Posterior vena cava (tissue), 2 donors: ENCODE data around the gene HOXC5. TPM values are rescaled to one million over a fixed set of nuclear protein-coding genes. Genes with fewer than 3 reads are reported as not detected.

ENCODE experiments used
- DNase-seq: peaks from one replicate; pipeline ENCODE4 v3.0.0-alpha.2; 2020; ENCODE audit warnings: low spot score
- intact Hi-C, 2 donors: fragments of 100-400 bp; cut with DNase I; formaldehyde crosslinking; loops; one replicate each; pipeline versions ENCODE4 v1.14.1 to v1.14.2; 2022 to 2023
- long read RNA-seq, 2 donors: library from polyadenylated mRNA; unstranded; transcript quantifications; one replicate each; pipeline ENCODE4 v2.0.0, GENCODE V29; 2020 to 2021
- total RNA-seq, 2 donors: library from RNA; stranded (reverse); fragmentation: NEBNext Ultra II Directional; extraction: Animal tissue kit (Norgen Biotek cat#: 25700); gene quantifications; one replicate each; pipeline ENCODE4 v1.2.1, GENCODE V29; 2021
- donor health status: DM: yes; HTN: yes; CAD: no.
- donor health status: DM: yes; HTN: yes; CAD: no.

HOXC5 gene
- 1 to 10 TPM; 2.9 to 5.6 TPM for total RNA-seq
- long read RNA-seq, donor 1: 0 reads
- long read RNA-seq, donor 2, partial matches to known transcripts: 0 of 3 reads
- long read RNA-seq, donor 2, other reads (novel, unspliced or antisense): 0 of 3 reads

DNA sequence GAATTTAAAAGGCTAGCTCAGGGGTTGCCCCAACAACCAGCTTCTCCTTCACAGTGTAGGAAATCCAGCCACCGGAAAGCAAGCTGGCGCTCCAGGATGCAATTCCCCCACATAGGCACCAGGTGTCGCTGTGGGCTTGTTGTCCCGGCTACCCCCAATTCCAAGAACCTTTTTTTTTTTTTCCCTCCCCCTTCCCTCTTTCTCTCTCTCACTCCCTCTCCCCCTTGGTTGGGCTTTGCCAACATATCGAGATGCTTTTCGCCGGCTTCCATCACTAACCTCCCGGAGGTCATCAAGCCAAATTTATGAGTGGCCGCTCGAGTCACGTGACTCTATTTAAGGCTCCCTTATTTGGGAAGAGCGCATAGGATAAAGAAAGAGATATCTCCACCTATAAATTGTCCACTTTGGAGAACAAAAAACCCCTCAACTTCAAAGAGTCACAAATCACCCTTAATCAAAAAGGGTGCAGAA lies at the start of gene HOXC5:
TSS of gene HOXC5 (plus strand) at position 424 of the 474 bp plus-strand sequence. CDS start 73 bp downstream, outside the sequence.
- intact Hi-C loops: loop anchor here (5.0 kb wide), 3 partner anchors 100 to 160 kb away; no protein-coding TSS in a partner anchor
- DNase-seq: peak; percentile 93

DNA sequence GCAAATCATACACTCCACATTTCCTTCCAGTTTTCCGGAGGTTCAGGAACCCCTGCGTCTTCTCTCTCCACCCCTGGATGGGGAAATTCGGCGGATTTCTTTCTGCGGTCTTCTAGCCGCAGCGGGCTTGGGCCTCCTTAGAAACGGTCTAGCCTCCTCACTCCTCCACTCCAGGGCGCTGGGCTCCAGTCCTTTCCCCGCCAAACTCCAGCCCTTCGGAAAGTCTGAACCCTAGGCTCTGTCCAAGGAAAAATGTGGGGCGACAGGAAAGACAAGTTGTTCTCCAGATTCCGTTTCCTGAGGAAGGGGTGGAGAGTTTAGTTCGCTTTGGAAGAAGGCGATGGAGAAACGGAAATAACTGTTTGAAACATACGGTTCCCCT lies 49.3 kb upstream of the HOXC5 start:
- intact Hi-C loops: loop anchor here (5.0 to 10.0 kb wide), 2 partner anchors 229 to 391 kb away; no protein-coding TSS in a partner anchor
- no peak for DNase-seq

DNA sequence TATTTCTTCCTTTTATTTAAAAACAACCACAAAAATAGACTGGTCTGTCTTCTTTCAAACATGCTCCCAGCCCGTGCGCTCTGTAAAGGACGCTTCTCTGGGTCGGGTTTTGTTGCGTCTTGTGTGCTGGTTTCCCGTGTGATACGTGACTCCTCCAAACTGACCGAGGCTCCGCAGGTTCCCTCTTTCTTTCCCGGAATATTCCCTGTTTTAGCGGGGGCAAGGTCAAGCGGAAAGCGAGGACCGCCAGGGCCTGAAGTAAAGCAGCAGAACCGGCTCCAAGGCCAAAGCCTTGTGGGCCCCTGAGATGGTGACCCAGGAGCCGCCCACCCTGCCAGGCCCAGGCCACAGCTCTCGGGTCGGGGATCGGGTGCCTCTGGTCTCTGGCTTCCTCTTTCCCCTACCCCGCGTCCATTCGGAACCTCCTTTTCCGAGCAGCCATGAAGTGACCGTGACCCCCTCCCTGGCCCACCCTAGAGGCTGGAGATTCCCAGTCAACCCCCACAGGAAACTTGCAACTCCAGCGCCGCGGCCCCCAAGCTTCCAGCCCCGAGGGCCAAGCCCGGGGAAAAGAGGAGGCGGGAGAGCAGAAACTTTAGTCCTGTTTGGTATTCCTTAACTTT lies 48.8 kb upstream of the HOXC5 start:
- intact Hi-C loops: loop anchor here (5.0 to 10.0 kb wide), 2 partner anchors 228 to 391 kb away; no protein-coding TSS in a partner anchor
- no peak for DNase-seq

DNA sequence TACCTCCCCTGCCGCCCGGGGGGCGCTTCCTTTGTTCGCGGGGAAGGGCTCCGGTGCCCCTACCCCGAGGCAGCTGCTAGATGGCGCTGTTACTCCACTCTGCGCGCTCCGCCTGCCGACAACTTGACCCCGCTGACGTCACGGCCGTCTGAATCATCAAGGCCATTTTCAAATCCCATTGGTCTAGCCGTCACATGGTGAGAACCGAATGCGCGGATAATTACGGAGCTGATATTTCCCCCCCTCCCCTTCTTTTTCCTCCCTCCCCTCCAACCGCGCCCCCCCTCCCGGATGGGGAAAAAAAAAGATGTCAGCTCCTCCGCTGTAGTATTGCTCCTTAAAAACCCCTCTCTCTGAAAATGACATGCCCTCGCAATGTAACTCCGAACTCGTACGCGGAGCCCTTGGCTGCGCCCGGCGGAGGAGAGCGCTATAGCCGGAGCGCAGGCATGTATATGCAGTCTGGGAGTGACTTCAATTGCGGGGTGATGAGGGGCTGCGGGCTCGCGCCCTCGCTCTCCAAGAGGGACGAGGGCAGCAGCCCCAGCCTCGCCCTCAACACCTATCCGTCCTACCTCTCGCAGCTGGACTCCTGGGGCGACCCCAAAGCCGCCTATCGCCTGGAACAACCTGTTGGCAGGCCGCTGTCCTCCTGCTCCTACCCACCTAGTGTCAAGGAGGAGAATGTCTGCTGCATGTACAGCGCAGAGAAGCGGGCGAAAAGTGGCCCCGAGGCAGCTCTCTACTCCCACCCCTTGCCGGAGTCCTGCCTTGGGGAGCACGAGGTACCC lies 47.8 kb upstream of the HOXC5 start, which contains the start of gene HOXC10:
TSS of gene HOXC10 (plus strand) at position 246 of the 791 bp plus-strand sequence. CDS start at position 360, 114 bp downstream.
- DNase-seq: peak; percentile 98
- intact Hi-C loops: loop anchor here (1.0 to 10.0 kb wide), 3 partner anchors 21 to 390 kb away; no protein-coding TSS in a partner anchor

DNA sequence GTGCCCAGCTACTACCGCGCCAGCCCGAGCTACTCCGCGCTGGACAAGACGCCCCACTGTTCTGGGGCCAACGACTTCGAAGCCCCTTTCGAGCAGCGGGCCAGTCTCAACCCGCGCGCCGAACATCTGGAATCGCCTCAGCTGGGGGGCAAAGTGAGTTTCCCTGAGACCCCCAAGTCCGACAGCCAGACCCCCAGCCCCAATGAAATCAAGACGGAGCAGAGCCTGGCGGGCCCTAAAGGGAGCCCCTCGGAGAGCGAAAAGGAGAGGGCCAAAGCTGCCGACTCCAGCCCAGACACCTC lies 47.2 kb upstream of the HOXC5 start:
- DNase-seq: no peak
- intact Hi-C loops: loop anchor here (1.0 to 10.0 kb wide), 2 partner anchors 21 to 389 kb away; no protein-coding TSS in a partner anchor

DNA sequence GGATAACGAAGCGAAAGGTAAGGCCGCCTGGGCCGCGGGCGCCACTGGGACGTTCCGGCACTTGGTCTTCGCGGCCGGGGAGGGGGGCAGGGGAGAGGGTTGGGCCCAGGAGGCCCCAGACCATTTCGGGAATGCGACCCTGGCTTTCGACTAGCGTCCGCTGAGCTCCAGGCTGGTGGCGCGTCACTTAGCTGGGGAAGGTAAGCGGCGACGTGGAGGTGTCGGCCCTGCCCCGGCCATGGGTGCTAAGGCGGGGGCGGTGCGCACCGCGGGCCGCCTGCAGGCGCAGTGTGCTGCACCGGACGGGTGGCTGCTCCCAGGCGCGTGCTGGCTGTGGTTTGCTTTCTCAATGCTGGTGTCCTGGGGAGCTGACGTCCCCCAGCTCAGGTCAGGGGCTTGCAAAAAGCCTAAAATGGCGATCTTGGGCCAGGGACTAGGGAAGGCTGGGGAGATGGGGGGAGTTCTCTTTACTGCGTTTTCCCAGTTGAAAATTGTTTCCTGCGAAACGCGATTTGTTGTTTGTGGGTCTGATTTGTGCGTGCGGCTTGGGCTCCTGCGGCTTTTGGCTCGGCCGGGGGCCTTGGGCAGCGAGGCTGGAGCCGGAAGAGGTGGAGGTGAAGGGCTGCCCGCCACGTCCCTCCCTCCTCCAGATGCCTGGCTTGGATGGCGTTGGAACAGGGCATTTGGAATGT lies 46.7 kb upstream of the HOXC5 start:
- no peak for DNase-seq
- intact Hi-C loops: loop anchor here (1.0 to 10.0 kb wide), 3 partner anchors 20 to 389 kb away; no protein-coding TSS in a partner anchor

DNA sequence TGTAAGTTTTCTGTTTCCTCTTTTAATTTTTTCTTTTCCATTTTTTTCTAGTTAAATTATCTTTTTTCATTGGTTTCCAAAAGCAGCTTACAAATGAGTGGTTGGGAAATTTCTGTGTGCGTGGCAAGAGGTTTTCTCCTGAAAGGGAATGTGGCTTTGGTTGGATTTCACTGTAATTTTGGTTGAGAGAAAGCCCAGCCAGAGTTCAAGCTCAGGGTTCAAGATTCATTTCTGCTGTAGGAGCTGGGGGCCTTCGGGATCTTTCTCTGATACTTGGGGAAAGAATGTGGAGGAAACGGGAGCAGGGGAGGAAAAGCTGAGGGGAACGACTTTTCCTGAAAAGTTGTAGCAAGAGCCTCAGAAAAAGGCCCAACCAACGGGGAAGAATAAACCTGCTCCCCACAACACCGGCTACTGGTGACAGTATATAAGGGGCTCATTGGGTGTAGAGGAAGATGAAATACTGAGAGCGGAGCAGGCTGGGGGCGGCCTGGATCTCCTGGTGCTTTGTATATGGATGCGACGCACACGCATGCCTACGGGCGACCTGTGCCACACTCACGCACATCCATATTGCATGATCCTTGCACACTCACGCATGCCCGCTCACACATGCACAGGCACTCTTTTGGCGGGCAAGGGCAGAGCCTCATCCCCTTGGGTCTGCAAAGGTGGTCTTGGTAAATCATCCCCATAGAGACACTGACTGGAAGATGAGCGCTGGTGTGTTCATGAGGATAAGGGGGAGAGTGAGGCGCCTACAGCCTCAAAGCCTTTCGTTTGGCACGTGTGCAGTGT lies 46.0 kb upstream of the HOXC5 start:
- no peak for DNase-seq
- intact Hi-C loops: loop anchor here (1.0 to 10.0 kb wide), 2 partner anchors 181 to 388 kb away; no protein-coding TSS in a partner anchor

DNA sequence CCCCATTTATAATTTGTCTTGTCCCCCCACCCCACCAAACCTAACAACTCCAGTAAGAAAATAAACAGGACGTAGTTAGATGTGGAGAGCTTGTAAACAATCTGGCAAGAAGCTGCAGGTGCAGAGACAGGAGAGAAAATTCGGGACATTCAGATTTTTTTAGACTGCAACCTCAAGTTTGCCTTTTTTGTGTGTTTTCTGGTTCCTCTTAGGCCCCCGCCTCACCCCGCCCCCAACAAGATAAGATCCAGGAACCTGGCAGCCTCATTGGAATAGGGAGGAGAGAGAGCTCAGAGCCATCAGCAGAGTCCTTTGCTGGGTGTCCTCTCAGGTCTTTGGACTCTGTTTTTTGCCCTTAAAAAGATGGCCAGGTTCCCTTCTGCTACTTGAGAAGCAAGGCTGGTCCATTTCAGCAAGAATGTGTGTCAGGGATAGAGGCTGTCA lies 45.0 kb upstream of the HOXC5 start:
- intact Hi-C loops: loop anchor here in 1 of 2 donors (10.0 kb wide), 1 partner anchor 387 kb away; no protein-coding TSS in a partner anchor
- DNase-seq: no peak

DNA sequence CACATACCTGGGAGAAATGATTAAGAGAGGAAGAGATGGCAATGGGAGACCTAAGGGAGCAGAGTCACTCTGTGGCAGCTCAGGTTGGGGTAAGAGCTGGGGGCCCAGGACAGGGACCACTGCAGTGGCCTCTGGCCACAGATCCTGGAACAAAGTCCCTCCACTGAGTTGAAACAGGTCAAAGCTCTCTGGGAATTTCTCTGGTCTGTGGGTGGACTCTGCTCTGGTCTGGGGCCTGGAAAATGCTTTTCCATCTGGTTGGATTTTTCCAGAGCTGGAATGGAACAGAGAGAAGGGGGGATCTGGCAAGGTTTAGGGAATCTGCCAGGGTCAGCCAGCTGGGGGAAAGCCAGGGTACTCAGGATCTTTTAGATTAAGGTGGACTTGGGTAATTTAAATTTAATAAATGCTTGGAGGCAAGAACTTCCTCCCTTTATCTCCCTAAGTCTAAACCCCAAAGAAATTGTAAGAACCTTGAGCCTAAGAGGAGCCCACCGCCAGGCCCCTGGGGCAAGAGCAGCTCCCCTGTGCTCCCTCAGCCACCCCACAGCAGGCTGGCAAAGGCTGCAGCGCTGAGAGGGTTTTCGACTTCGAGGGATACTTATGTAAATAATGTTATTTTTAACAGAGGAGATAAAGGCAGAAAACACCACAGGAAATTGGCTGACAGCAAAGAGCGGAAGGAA lies 44.2 kb upstream of the HOXC5 start:
- intact Hi-C loops: loop anchor here in 1 of 2 donors (10.0 kb wide), 1 partner anchor 386 kb away; no protein-coding TSS in a partner anchor
- DNase-seq: no peak

DNA sequence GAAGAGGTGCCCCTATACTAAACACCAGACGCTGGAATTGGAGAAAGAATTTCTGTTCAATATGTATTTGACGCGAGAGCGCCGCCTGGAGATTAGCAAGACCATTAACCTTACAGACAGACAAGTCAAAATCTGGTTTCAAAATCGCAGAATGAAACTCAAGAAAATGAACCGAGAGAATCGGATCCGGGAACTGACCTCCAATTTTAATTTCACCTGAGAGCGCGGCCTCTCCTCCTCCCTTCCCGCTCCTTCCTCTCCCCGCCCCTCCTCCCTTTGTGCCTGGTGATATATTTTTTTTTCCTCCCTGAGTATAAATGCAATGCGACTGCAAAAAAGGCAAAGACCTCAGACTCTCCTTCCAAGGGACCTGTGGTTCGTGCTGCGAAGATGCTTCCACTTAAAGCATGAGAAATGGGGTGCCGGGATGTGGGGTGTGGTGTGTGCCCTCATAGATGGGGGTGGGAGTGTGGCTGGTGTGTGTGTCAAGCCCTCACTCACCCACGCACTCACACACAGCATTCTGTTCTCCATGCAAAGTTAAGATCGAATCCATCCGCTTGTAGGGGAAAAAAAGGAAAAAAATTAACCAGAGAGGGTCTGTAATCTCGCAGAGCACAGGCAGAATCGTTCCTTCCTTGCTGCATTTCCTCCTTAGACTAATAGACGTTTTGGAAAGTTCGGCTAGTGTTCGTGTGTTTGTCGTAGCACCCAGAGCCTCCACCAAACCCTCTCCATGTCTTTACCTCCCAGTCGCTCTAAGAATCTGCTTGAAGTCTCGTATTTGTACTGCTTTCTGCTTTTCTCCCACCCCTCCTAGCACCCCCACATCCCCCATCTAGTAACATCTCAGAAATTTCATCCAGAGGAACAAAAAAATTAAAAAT lies 43.4 kb upstream of the HOXC5 start:
- no peak for DNase-seq
- intact Hi-C loops: loop anchor here in 1 of 2 donors (5.0 to 10.0 kb wide), 2 partner anchors 38 to 385 kb away; partner anchors contain the start of gene HOXC6

DNA sequence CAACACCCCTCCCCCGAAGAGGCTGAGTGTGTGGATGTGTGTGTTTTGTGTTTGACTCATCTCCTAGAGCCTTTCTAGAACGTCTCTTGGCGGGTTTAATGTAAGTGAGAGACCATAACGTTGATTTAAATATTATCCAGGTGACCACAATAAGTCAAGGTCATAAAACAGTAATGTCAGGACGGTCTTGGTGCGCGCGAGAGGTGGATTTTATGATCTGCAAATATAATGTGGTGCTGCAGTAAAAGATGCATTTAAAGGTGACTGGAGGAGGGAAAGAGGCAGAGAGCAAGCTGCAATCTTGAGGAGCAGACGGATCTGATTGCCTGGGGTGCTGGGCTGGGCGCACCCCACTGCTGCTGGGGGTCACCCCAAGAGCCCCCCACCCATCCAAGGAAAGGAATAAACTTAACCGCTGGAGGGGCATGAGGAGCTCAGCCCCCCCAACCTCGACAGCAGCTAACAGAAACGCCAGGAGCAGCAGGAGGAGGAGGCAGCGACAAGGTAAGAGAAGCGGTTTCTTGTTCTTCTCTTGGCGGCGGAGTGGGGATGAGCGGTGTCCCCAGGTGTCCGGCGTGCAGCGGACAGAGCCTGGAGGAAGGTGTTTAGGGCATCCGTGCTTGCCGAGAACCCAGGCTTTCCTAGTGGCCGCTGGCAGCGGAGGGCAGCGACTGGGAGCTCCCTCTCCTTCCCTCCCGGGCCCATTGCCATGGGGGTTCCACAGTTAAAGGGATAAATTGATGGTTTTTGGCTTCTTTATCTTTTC lies 42.4 kb upstream of the HOXC5 start:
- no peak for DNase-seq
- intact Hi-C loops: loop anchor here in 1 of 2 donors (5.0 kb wide), 1 partner anchor 37 kb away; the partner anchor contains the start of gene HOXC6

DNA sequence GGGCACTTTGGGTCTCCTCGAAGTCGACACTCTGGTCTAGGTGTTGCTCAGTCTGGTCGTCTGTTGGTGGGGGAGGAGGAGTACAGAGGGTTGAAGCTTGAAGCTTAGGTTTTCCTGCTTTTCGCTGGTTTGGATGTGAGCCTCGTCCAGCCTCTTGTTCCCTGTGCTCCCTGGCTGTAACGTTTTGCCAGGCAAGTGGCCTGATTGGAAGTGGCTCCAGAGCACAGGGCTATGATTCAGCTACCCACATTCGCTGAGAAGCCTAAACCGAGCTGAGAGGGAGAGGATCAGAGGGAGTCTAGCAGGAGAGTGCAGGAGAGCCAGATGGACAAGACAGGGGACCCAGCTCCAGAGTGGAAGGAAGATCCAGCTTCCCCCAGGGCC lies 41.8 kb upstream of the HOXC5 start:
- DNase-seq: peak; percentile 91
- intact Hi-C loops: loop anchor here in 1 of 2 donors (5.0 kb wide), 1 partner anchor 36 kb away; the partner anchor contains the start of gene HOXC6

DNA sequence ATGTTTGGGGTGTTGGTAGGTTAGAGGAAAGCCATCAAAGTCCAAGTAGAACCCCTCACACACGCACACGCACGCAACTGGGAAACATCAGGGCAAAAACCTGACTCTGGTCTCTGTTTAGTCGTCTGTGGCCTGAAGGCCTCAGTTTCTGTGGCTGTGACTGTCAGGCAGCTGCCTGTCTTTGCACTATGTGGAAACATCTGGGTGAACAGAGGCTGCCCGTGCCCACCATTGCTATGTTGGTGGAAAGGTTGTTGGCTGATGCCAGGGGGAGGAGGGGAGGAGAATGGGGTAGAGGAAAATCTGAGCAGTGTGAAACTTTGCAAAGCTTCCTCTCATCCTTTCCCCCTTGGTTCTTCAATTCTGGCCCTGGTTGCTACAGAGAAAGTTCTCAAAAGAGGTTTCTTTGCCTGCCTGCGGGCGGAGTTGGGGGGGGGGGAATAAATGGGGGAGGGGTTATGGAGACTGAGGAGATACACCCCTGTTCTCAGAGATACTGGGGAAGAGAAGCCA lies 40.4 kb upstream of the HOXC5 start:
- intact Hi-C loops: loop anchor here in 1 of 2 donors (5.0 kb wide), 1 partner anchor 35 kb away; the partner anchor contains the start of gene HOXC6

DNA sequence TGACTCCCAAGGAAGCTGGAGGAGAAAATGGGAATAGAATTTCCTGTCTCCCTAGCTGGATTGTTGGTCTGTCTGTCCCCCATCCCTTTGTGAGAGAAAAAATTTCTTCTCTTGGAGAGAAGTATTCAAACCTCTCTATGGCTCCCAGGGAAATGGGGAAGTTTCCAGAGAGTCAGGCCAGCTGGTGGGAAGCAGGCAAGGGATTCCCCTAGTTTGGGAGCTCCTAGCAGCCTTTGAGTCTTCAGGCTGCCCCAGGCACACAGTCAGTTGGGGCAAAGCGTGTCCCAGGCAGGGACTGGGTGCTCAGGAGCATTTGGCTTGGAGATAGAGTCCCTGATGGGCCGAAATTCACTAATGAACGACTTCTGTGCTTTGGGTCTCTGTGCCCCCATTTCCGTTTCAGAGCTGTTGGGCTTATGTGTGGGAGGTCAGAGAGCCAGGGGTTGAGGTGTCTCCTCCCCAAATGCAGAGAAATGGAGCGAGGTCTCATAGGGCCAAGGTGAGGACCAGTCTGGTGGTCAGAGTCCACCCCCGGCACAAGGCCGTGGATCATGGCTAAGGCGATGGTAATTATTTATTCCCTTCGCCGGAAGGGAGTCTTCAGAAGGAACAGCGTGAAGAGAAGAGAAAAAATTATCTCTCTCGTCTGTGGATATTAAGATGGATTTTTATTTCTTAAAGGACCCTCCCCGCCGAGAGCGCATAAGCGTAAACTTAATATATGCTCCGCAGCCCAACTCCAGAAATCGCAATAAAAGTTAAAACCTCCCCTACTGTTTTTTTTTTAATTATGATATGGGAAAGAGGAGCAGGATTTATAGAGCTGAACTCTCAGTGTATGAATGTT lies 39.5 kb upstream of the HOXC5 start:
- intact Hi-C loops: loop anchor here in 1 of 2 donors (5.0 kb wide), 1 partner anchor 34 kb away; the partner anchor contains the start of gene HOXC6
- no peak for DNase-seq

More for the DNA sequence above, 40.4 kb upstream of the HOXC5 start:
- DNase-seq: no peak

DNA sequence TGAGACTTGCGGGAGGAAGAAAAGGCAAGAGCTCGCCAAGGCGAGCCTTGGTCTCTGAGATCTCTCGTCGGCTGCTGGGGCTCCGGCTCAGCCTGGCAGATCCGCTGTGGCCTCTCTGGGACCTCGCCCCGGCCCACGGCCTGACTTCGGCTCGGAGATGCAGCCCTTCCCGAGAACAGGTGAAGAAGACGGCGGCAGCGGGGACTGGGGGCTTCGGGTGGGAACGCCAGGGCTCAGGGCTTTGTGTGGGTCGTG lies 38.9 kb upstream of the HOXC5 start:
- intact Hi-C loops: loop anchor here in 1 of 2 donors (5.0 kb wide), 1 partner anchor 33 kb away; the partner anchor contains the start of gene HOXC6
- no peak for DNase-seq
